ENCODE results near the gene APOL5. TPM values are rescaled to one million over a fixed set of nuclear protein-coding genes. Genes with fewer than 3 reads are reported as not detected.

The APOL5 gene
- total RNA-seq, 1 experiment from 2014 or later = not detected

GRCh38 chr22:35726933-35727332 lies 9.3 kb downstream of the APOL5 start:
- TF ChIP-seq, protein P1, sequence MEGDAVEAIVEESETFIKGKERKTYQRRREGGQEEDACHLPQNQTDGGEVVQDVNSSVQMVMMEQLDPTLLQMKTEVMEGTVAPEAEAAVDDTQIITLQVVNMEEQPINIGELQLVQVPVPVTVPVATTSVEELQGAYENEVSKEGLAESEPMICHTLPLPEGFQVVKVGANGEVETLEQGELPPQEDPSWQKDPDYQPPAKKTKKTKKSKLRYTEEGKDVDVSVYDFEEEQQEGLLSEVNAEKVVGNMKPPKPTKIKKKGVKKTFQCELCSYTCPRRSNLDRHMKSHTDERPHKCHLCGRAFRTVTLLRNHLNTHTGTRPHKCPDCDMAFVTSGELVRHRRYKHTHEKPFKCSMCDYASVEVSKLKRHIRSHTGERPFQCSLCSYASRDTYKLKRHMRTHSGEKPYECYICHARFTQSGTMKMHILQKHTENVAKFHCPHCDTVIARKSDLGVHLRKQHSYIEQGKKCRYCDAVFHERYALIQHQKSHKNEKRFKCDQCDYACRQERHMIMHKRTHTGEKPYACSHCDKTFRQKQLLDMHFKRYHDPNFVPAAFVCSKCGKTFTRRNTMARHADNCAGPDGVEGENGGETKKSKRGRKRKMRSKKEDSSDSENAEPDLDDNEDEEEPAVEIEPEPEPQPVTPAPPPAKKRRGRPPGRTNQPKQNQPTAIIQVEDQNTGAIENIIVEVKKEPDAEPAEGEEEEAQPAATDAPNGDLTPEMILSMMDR (IDR thresholded peaks at IDR 0.05; ENCODE audit: unreplicated experiment) = no peak
- Mint-ChIP-seq H3K27me3 (ENCODE audit: insufficient read depth, unreplicated experiment) (peaks cover 7% of the 10 kb centered on the region), H3K9me3 (ENCODE audit: unreplicated experiment) (no peaks in the 10 kb centered on the region), H3K4me3 (ENCODE audit: unreplicated experiment) (no peak overlapping the region), H3K27ac (ENCODE audit: low read depth, unreplicated experiment) (no peak overlapping the region), H3K4me1 (ENCODE audit: insufficient read depth, unreplicated experiment) (no peaks in the 10 kb centered on the region), H3K36me3 (ENCODE audit: insufficient read depth, unreplicated experiment) (no peaks in the 10 kb centered on the region)
- POLR2A ChIA-PET = no interaction called here
- DNase-seq (ENCODE audit: unreplicated experiment) = no peak
- CTCF ChIA-PET = no interaction called here
- no TSS peak for BruUV-seq (replicated peaks)
- intact Hi-C loops (cut with micrococcal nuclease) = no loop called here

- Mint-ChIP-seq H3K36me3 (ENCODE audit: insufficient read depth, unreplicated experiment) (no peaks in the 10 kb centered on the region), H3K9me3 (ENCODE audit: unreplicated experiment) (no peaks in the 10 kb centered on the region), H3K4me3 (ENCODE audit: unreplicated experiment) (no peak overlapping the region), H3K27ac (ENCODE audit: low read depth, unreplicated experiment) (no peak overlapping the region), H3K4me1 (ENCODE audit: insufficient read depth, unreplicated experiment) (no peaks in the 10 kb centered on the region), H3K27me3 (ENCODE audit: insufficient read depth, unreplicated experiment) (peaks cover 7% of the 10 kb centered on the region)
- CTCF ChIA-PET = no interaction called here
- POLR2A ChIA-PET = no interaction called here
- intact Hi-C loops (cut with micrococcal nuclease) = no loop called here
- BruUV-seq (replicated peaks) = no TSS peak
- TF ChIP-seq, protein P1 (IDR thresholded peaks at IDR 0.05; ENCODE audit: unreplicated experiment) = no peak
- no peak for DNase-seq (ENCODE audit: unreplicated experiment)
These were observed 9.8 kb downstream of the APOL5 start for GRCh38 chr22:35727436-35727835.

DNA sequence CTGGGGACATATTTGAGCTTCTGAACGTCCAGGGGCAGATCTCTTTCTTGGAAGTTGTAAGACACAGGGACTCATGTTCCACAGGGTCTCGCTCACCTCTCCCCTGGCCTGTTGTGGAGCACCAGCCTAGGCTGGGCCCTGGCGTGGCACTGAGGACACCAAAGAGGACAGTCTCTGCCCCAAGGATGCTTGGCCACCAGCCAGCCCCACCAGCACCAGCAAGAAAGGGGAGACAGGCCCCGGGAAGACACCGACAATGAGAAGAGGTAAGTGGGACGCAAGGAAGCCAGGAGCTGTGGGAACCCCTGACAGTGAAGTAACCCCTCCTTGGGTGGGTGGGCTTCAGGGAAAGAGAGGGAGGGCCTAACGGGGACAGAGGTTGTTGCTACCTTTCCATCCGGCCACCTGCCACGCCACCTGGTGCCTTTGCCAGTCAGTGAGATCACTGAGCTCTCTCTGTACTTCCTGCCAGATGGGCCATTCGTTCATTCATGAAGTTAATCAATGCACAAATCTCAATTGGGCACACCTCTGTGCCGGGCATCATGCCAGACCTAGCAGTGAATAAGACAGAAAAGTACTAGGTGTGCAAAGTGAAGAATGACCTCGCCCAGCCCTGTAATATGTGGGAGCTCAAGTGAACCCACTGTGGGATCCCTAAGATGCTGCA lies 11.1 kb downstream of the APOL5 start:
- BruUV-seq (replicated peaks) = no TSS peak
- POLR2A ChIA-PET = no interaction called here
- intact Hi-C loops (cut with micrococcal nuclease) = no loop called here

GRCh38 chr22:35729309-35729698 lies 11.6 kb downstream of the APOL5 start:
- no TSS peak for BruUV-seq (replicated peaks)
- Mint-ChIP-seq H3K27ac (ENCODE audit: low read depth, unreplicated experiment) (no peak overlapping the region), H3K9me3 (ENCODE audit: unreplicated experiment) (no peaks in the 10 kb centered on the region), H3K36me3 (ENCODE audit: insufficient read depth, unreplicated experiment) (no peaks in the 10 kb centered on the region), H3K4me3 (ENCODE audit: unreplicated experiment) (no peak overlapping the region), H3K27me3 (ENCODE audit: insufficient read depth, unreplicated experiment) (peaks cover 7% of the 10 kb centered on the region), H3K4me1 (ENCODE audit: insufficient read depth, unreplicated experiment) (no peaks in the 10 kb centered on the region)
- ChIA-PET POLR2A (no interaction called here), CTCF (no interaction called here)
- TF ChIP-seq, protein P1 (IDR thresholded peaks at IDR 0.05; ENCODE audit: unreplicated experiment) = no peak
- DNase-seq (ENCODE audit: unreplicated experiment) = no peak
- intact Hi-C loops (cut with micrococcal nuclease) = no loop called here

More for the DNA sequence above, 11.1 kb downstream of the APOL5 start:
- Mint-ChIP-seq H3K9me3 (ENCODE audit: unreplicated experiment) (no peaks in the 10 kb centered on the region), H3K4me1 (ENCODE audit: insufficient read depth, unreplicated experiment) (no peaks in the 10 kb centered on the region), H3K36me3 (ENCODE audit: insufficient read depth, unreplicated experiment) (no peaks in the 10 kb centered on the region), H3K27ac (ENCODE audit: low read depth, unreplicated experiment) (no peak overlapping the region), H3K4me3 (ENCODE audit: unreplicated experiment) (no peak overlapping the region), H3K27me3 (ENCODE audit: insufficient read depth, unreplicated experiment) (peaks cover 7% of the 10 kb centered on the region)
- TF ChIP-seq, protein P1 (IDR thresholded peaks at IDR 0.05; ENCODE audit: unreplicated experiment) = no peak
- DNase-seq (ENCODE audit: unreplicated experiment) = peak; percentile 18
- CTCF ChIA-PET = no interaction called here
